Upper lobe of left lung (tissue), 4 donors: ENCODE measurements around the gene MMP28.

Experiments
- EP300 ChIP-seq, 4 donors: sonication (generic); formaldehyde crosslinking; IDR thresholded peaks; one replicate each; pipeline ENCODE4 v1.5.1; 2017; ENCODE audit warnings: antibody characterized with exemption in 4 of 4, control low read depth in 2 of 4
- POLR2A ChIP-seq, 4 donors: fragments of 450-650 bp; IDR thresholded peaks; one replicate each; pipeline ENCODE4 v1.5.1; 2016 to 2017; ENCODE audit warnings: antibody characterized with exemption in 4 of 4, mild to moderate bottlenecking in 2 of 4
- POLR2AphosphoS5 ChIP-seq, 2 donors: sonication (generic); formaldehyde crosslinking; IDR thresholded peaks; one replicate each; pipeline ENCODE4 v1.5.1; 2017; ENCODE audit warnings: antibody characterized with exemption in 2 of 2
- TF ChIP-seq, protein P1 (sequence below), 6 experiments: fragments of 450-650 bp in 4 of 6; fragments of 200-600 bp in 2 of 6; sonication (generic) in 2 of 6; IDR thresholded peaks; one replicate each; pipeline ENCODE4 v1.5.1; 2016 to 2019; ENCODE audit warnings: antibody characterized with exemption in 6 of 6

DNA sequence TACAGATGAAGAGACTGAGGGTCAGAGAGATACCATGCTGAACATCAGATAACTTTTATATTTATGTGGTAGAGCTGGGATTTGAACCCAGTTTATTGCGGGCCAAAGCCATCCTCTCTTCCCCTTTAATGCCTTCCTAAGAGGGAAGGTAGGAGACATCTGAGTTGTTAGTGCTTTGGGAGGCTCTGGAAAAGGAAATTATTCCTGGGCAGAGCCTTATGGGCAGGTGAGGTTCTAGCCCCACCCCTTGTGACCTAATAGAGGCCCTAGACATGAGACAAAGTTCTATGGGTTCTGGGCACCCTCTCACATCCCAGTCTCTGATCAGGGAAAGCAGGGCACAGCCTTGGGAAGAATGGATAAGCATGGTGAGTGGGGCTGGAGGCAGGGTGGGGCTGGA, 34.9 kb downstream of the MMP28 start, which contains the start of gene C17orf50:
- TF ChIP-seq, protein P1, sequence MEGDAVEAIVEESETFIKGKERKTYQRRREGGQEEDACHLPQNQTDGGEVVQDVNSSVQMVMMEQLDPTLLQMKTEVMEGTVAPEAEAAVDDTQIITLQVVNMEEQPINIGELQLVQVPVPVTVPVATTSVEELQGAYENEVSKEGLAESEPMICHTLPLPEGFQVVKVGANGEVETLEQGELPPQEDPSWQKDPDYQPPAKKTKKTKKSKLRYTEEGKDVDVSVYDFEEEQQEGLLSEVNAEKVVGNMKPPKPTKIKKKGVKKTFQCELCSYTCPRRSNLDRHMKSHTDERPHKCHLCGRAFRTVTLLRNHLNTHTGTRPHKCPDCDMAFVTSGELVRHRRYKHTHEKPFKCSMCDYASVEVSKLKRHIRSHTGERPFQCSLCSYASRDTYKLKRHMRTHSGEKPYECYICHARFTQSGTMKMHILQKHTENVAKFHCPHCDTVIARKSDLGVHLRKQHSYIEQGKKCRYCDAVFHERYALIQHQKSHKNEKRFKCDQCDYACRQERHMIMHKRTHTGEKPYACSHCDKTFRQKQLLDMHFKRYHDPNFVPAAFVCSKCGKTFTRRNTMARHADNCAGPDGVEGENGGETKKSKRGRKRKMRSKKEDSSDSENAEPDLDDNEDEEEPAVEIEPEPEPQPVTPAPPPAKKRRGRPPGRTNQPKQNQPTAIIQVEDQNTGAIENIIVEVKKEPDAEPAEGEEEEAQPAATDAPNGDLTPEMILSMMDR (IDR thresholded peaks at IDR 0.05), result no peak
- TF ChIP-seq POLR2AphosphoS5 (IDR thresholded peaks at IDR 0.05), result no peak
- no peak for TF ChIP-seq POLR2A (IDR thresholded peaks at IDR 0.05)
- TF ChIP-seq EP300 (IDR thresholded peaks at IDR 0.05), result no peak
